ENCODE results near the gene RASSF7.

Gene RASSF7

GRCh38 chr11:536841-537621 lies 23.7 kb upstream of the RASSF7 start, which contains the start of gene LRRC56:
Gene LRRC56 (plus strand): TSS chr11:537527. CDS start chr11:540685, 3,158 bp downstream.
- TF ChIP-seq CTCF (IDR thresholded peaks at IDR 0.05; ENCODE audit: low read depth, low read length, missing control alignments): no peak
- in situ Hi-C loops (cut with HindIII; ENCODE audit: low sequenced_read_pairs): no loop called here
- DNase-seq (ENCODE audit: low read depth): peak; percentile 40
- peak within 1 kb of the TSS; percentile 60 for H3K4me3 ChIP-seq (ENCODE audit: low read depth, low read length)

GRCh38 chr11:537622-538430 lies 22.9 kb upstream of the RASSF7 start:
- in situ Hi-C loops (cut with HindIII; ENCODE audit: low sequenced_read_pairs): no loop called here
- TF ChIP-seq CTCF (IDR thresholded peaks at IDR 0.05; ENCODE audit: low read depth, low read length, missing control alignments): no peak
- peak overlapping the region; percentile 33 for H3K4me3 ChIP-seq (ENCODE audit: low read depth, low read length)
- DNase-seq (ENCODE audit: low read depth): no peak

- TF ChIP-seq CTCF (IDR thresholded peaks at IDR 0.05; ENCODE audit: low read depth, low read length, missing control alignments): no peak
- in situ Hi-C loops (cut with HindIII; ENCODE audit: low sequenced_read_pairs): no loop called here
- DNase-seq (ENCODE audit: low read depth): no peak
- H3K4me3 ChIP-seq (ENCODE audit: low read depth, low read length): no peak overlapping the region
Observed at GRCh38 chr11:538431-539051, 22.2 kb upstream of the RASSF7 start.

DNA sequence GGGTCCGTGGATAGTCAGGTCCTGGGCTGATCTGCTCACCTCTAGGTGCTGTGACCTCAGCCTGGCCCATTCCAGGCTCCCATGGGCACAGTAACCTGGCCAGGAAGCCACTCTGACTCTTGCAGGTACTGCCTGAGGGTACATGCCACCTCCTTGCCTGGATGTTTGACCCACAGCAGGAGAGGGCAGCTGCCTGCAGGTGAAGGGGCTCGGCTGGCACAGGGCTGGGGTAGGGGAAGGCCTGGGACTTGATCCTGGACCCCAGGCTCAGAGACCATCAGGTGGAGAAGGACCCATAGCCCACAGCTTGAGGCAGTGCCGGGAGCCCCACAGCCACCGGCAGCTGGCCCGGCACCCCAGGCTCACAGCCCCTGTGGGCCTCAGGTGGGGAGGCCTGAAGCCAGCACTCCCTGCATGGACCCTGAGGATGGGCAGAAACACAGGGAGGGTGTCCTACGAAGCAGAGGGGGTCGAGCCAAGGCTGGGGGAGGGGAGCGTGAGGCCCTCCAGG lies 20.7 kb upstream of the RASSF7 start:
- in situ Hi-C loops (cut with HindIII; ENCODE audit: low sequenced_read_pairs): no loop called here
- no peak overlapping the region for H3K4me3 ChIP-seq (ENCODE audit: low read depth, low read length)
- DNase-seq (ENCODE audit: low read depth): no peak
- no peak for TF ChIP-seq CTCF (IDR thresholded peaks at IDR 0.05; ENCODE audit: low read depth, low read length, missing control alignments)

DNA sequence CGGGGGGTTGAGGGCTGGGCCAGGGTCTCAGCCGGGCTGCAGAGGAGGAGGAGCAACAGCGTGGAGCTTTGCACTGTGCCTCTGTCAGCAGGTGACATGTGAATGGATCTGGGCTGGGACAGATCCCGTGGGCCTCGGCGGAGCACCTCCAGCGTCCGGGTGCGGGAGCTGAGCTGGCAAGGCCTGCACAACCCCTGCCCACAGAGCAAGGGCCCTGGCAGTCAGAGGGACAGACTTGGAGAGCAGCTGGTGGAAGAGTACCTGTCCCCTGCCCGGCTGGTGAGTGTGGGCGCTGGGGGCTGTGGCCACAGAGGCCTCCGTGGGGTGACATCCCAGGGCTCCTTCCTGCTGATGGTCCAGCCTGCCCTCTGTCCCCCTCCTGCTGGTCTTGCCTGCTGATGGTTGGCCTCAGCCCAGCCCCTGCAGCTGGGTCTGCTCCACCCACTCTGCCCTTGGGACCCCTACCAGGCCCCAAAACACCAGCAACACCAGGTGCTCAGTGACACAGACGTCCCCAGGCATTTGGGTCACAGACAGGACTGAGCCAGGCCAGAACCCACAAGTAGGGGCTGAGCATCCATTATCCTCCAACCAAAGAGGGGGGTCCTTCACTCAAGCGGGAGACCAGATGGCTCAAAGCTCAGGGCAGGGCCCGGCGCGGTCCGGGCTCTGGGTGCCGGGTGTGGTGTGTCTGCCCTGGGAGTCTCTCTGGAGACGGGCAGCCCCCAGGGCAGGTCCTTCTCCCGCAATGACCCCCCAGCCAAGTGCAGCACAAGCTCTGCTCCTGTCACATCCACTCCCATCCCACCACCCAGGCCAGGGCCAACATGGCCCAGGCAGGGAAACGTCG lies 20.0 kb upstream of the RASSF7 start:
- TF ChIP-seq CTCF (IDR thresholded peaks at IDR 0.05; ENCODE audit: low read depth, low read length, missing control alignments): no peak
- no peak for DNase-seq (ENCODE audit: low read depth)
- no peak overlapping the region for H3K4me3 ChIP-seq (ENCODE audit: low read depth, low read length)
- in situ Hi-C loops (cut with HindIII; ENCODE audit: low sequenced_read_pairs): no loop called here
